Activated CD8-positive, alpha-beta T cell treated with anti-CD3 and anti-CD28 coated beads for 36 hours (primary cell): Measurements from ENCODE around the gene SAMD11. TPM values are rescaled to one million over a fixed set of nuclear protein-coding genes. Genes with fewer than 3 reads are reported as not detected.
A peak's percentile ranks its signal among the peaks of the same experiment; 100 is the strongest.

Source experiments
- ATAC-seq: fragments of 200-7000 bp; cut with Tn5 transposase; one replicate; pipeline ENCODE4 v1.10.0; 2021; ENCODE audit warnings: mild to moderate bottlenecking, moderate library complexity
- CTCF ChIA-PET: fragments of 350-600 bp; sonication (Branson Sonifier 250); formaldehyde crosslinking; loops from one replicate; lab custom pipeline; 2021; ENCODE audit warnings: antibody characterized with exemption; lab: Charles Lee
- POLR2A ChIA-PET: fragments of 350-600 bp; sonication (Branson Sonifier 250); formaldehyde crosslinking; loops from one replicate; lab custom pipeline; 2021; ENCODE audit warnings: antibody characterized with exemption; lab: Charles Lee
- DNase-seq: peaks from one replicate; pipeline ENCODE4 v3.0.0-alpha.2; 2020
- H3K27ac Mint-ChIP-seq: one replicate; pipeline ENCODE4 v1.8.0; 2021; ENCODE audit warnings: mild to moderate bottlenecking, mixed read lengths
- H3K27me3 Mint-ChIP-seq: one replicate; pipeline ENCODE4 v1.8.0; 2021; ENCODE audit warnings: mixed read lengths
- H3K36me3 Mint-ChIP-seq: one replicate; pipeline ENCODE4 v1.8.0; 2021; ENCODE audit warnings: low read depth, mixed read lengths
- H3K4me1 Mint-ChIP-seq: one replicate; pipeline ENCODE4 v1.8.0; 2021; ENCODE audit warnings: low read depth, mixed read lengths
- H3K4me3 Mint-ChIP-seq: one replicate; pipeline ENCODE4 v1.8.0; 2021; ENCODE audit warnings: mild to moderate bottlenecking, moderate library complexity, mixed read lengths
- H3K9me3 Mint-ChIP-seq: one replicate; pipeline ENCODE4 v1.8.0; 2021; ENCODE audit warnings: mixed read lengths
- intact Hi-C: fragments of 100-400 bp; cut with micrococcal nuclease; formaldehyde crosslinking; loops from one replicate; pipeline ENCODE4 v1.10.0; 2022
- total RNA-seq, 2 experiments: library from RNA; stranded (reverse); gene quantifications; one replicate each; pipeline ENCODE4 v1.2.3, GENCODE V29; 2021
- TF ChIP-seq, protein P1 (sequence below): fragments of 200-600 bp; IDR thresholded peaks from one replicate; pipeline ENCODE4 v1.8.0; 2022; ENCODE audit warnings: antibody characterized with exemption, mild to moderate bottlenecking

Gene SAMD11
- total RNA-seq, 2 experiments from 2014 or later = not detected

DNA sequence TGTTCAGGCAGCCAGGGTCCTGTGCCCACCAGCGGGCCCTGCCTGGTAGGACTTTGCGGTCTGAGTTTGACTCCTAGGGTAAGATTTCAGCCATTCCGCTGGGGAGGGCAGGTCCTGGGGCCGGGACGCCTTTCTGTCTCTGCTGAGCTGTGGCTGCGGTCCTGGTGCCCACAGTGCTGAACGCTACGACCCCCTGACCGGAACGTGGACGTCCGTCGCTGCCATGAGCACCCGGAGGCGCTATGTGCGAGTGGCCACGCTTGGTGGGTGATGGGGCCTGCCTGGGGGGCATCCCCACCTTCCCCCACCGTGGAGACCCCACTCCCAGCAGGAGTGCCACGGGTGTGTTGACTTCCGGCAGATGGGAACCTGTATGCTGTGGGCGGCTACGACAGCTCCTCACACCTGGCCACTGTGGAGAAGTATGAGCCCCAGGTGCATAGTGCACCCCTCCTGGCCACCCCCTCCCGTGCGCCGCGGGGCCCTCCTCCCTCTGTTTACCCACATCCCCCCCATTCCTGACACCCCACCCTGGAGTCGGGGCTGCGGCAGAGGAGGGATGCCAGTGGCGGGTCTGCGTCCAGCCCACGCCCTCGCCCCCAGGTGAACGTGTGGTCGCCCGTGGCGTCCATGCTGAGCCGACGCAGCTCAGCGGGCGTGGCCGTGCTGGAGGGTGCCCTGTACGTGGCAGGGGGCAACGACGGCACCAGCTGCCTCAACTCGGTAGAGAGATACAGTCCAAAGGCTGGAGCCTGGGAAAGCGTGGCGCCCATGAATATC, 40.2 kb downstream of the SAMD11 start:
- ATAC-seq = no peak

DNA sequence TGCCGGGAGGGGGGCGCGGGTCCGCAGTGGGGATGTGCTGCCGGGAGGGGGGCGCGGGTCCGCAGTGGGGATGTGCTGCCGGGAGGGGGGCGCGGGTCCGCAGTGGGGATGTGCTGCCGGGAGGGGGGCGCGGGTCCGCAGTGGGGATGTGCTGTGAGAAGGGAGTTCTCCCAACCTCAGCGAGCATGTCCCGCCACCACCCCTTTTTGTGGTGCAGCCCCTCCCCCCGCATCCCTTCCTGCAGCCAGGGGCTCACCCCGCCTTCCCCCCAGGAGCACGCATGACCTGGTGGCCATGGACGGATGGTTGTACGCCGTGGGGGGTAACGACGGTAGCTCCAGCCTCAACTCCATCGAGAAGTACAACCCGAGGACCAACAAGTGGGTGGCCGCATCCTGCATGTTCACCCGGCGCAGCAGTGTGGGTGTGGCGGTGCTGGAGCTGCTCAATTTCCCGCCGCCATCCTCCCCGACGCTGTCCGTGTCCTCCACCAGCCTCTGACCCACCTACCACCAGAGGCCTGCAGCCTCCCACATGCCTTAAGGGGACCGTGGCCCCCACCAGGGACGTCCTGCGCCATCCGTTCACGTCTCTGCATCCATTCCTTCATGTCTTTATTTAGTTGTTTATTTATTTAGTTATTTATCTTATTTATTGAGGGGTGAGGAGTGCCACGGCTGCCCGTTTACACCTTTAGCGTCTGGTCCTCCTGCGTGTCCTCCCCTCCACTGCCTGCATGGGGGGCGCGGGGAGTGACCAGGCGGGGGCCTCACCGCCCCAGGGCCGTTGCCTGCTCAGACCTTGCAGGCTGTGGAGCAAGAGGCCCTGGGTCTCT, 41.2 kb downstream of the SAMD11 start:
- ATAC-seq (no peak), DNase-seq (no peak)
- ChIA-PET POLR2A (interaction anchor here (1.5 kb wide), 1 partner anchor 60 kb away, joined by 3 read pairs; no protein-coding TSS in a partner anchor), CTCF (no interaction called here)
- H3K4me1 Mint-ChIP-seq = peaks cover 11% of the 10 kb centered on the region
- H3K4me3 Mint-ChIP-seq = no peak overlapping the region
- peaks cover 8% of the 10 kb centered on the region for H3K27me3 Mint-ChIP-seq
- H3K36me3 Mint-ChIP-seq = peaks cover 10% of the 10 kb centered on the region
- no peak overlapping the region for H3K27ac Mint-ChIP-seq
- intact Hi-C loops = no loop called here
- peaks cover 2% of the 10 kb centered on the region for H3K9me3 Mint-ChIP-seq
- TF ChIP-seq, protein P1, sequence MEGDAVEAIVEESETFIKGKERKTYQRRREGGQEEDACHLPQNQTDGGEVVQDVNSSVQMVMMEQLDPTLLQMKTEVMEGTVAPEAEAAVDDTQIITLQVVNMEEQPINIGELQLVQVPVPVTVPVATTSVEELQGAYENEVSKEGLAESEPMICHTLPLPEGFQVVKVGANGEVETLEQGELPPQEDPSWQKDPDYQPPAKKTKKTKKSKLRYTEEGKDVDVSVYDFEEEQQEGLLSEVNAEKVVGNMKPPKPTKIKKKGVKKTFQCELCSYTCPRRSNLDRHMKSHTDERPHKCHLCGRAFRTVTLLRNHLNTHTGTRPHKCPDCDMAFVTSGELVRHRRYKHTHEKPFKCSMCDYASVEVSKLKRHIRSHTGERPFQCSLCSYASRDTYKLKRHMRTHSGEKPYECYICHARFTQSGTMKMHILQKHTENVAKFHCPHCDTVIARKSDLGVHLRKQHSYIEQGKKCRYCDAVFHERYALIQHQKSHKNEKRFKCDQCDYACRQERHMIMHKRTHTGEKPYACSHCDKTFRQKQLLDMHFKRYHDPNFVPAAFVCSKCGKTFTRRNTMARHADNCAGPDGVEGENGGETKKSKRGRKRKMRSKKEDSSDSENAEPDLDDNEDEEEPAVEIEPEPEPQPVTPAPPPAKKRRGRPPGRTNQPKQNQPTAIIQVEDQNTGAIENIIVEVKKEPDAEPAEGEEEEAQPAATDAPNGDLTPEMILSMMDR = no peak

More for the DNA sequence above, 40.2 kb downstream of the SAMD11 start:
- Mint-ChIP-seq H3K27ac (no peak overlapping the region), H3K27me3 (no peaks in the 10 kb centered on the region), H3K36me3 (peaks cover 10% of the 10 kb centered on the region), H3K4me1 (peaks cover 11% of the 10 kb centered on the region), H3K9me3 (no peaks in the 10 kb centered on the region), H3K4me3 (no peak overlapping the region)
- TF ChIP-seq, protein P1 = no peak
- POLR2A ChIA-PET = interaction anchor here (1.5 kb wide), 1 partner anchor 59 kb away, joined by 3 read pairs; no protein-coding TSS in a partner anchor
- DNase-seq = no peak
- intact Hi-C loops = no loop called here
- CTCF ChIA-PET = no interaction called here

DNA sequence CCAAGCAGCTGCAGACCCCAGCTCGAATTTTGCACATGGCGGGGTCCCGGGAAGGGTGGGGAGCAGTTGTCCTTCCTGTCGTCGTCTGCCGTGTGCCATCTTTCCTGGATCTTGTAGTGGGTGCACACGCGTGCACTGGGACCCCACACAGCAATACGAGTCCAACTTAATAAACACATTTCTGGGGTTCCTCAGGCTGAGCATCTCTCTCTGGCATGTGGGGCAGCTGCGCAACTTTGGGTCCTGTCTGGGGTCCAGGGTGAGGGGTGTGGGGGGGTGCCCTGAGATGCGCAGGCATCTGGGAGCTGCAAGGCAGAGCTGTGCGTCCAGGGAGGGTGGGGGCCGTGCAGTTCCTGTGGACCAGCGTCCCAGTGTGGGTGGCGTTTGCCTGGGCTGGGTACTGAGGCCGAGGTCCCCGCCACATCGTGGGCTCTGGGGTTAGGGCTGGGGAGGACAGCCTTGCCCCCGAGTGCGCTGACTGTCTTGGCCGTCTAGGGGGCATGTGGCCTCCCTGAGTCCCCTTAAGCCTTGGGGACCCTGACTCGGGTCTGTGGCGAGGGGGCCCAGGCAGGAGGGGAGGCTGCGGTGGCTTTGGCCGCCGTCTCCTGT, 41.9 kb downstream of the SAMD11 start:
- CTCF ChIA-PET = interaction anchor here (1.7 kb wide), 1 partner anchor 19 kb away, joined by 5 read pairs; no protein-coding TSS in a partner anchor
- peaks cover 2% of the 10 kb centered on the region for H3K9me3 Mint-ChIP-seq
- peak overlapping the region; percentile 46 for H3K27ac Mint-ChIP-seq
- peaks cover 10% of the 10 kb centered on the region for H3K36me3 Mint-ChIP-seq
- intact Hi-C loops = no loop called here
- peaks cover 11% of the 10 kb centered on the region for H3K4me1 Mint-ChIP-seq
- no peak for ATAC-seq
- POLR2A ChIA-PET = interaction anchor here (1.5 kb wide), 1 partner anchor 61 kb away, joined by 3 read pairs; no protein-coding TSS in a partner anchor
- peaks cover 8% of the 10 kb centered on the region for H3K27me3 Mint-ChIP-seq
- TF ChIP-seq, protein P1 = no peak
- DNase-seq = no peak
- peak overlapping the region; percentile 61 for H3K4me3 Mint-ChIP-seq

DNA sequence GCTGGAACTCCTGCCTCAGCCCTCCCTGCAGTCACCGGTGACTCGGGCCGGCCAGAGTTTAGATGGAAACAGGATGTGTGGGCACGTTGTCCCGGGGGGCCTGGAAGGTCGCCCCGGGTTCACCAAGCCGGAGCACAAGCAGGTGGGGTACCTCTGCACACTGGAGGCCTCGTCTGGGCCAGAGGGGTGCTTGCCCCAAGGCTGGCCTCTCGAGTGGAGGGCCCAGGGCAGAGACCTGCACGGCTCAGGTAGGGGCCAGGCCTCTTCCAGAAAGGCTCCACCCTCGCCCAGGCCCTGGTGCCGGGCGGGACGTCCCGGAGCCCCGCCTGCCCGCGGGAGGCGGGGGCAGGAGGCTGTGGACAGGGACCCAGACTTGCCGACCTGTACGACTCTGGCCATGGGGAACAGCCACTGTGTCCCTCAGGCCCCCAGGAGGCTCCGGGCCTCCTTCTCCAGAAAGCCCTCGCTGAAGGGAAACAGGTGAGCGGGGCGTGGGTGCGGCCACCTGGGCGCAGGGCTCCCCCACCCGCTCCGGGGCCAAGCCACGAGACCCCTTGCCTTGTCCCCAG, 42.5 kb downstream of the SAMD11 start, which contains the start of gene PLEKHN1:
TSS of gene PLEKHN1 (plus strand) at position 348 of the 569 bp plus-strand sequence. CDS start at position 398, 50 bp downstream.
- Mint-ChIP-seq H3K27me3 (peaks cover 8% of the 10 kb centered on the region), H3K9me3 (peaks cover 2% of the 10 kb centered on the region), H3K4me1 (peaks cover 11% of the 10 kb centered on the region), H3K4me3 (peak within 1 kb of the TSS; percentile 77), H3K27ac (peak within 1 kb of the TSS; percentile 81), H3K36me3 (peaks cover 10% of the 10 kb centered on the region)
- ATAC-seq (peak; percentile 57), DNase-seq (peak; percentile 77)
- TF ChIP-seq, protein P1 = no peak
- POLR2A ChIA-PET = interaction anchor here (0.7 to 1.2 kb wide), 3 partner anchors 10 to 93 kb away, joined by 3 read pairs; partner anchors contain the start of gene ISG15
- intact Hi-C loops = no loop called here
- CTCF ChIA-PET = interaction anchor here (1.0 to 1.7 kb wide), 5 partner anchors 17 to 97 kb away, joined by 4 to 9 read pairs (median 6); no protein-coding TSS in a partner anchor
